Measurements from ENCODE around the gene PCDH1. TPM values are rescaled to one million over a fixed set of nuclear protein-coding genes. Genes with fewer than 3 reads are reported as not detected.
A peak's percentile ranks its signal among the peaks of the same experiment; 100 is the strongest.

The PCDH1 gene
- total RNA-seq, 1 experiment from 2014 or later, result 127 TPM

GRCh38 chr5:141871870-141872269 lies 6.3 kb downstream of the PCDH1 start:
- peaks cover 60 to 63% of the 10 kb centered on the region in 2 experiments for H3K4me1 Mint-ChIP-seq

More at GRCh38 chr5:141871870-141872269, 6.3 kb downstream of the PCDH1 start:
- no CpG with 5 or more reads among the region's 4 CpGs for WGBS (ENCODE audit: extremely low coverage, insufficient read length, low lambda C conversion rate)
- Histone ChIP-seq H2BK5ac (ENCODE audit: insufficient read length, low read length) (no peak overlapping the region), H3K4me1 (ENCODE audit: insufficient read depth, low read length) (peaks cover 20% of the 10 kb centered on the region), H4K91ac (ENCODE audit: insufficient read length, low read depth, low read length) (no peak overlapping the region), H2BK20ac (ENCODE audit: low read depth, low read length, poor library complexity, severe bottlenecking) (no peak overlapping the region), H3K9me3 (ENCODE audit: control insufficient read depth, low read depth, low read length) (no peaks in the 10 kb centered on the region), H4K5ac (ENCODE audit: insufficient read length, low read depth, low read length) (no peak overlapping the region), H3T11ph (ENCODE audit: low read length) (no peak overlapping the region), H3K14ac (ENCODE audit: insufficient read depth, low read length) (no peak overlapping the region), H3K4ac (ENCODE audit: low read depth, low read length) (no peak overlapping the region), H2BK15ac (ENCODE audit: low read depth, low read length) (no peak overlapping the region), H3K4me2 (ENCODE audit: insufficient read depth, insufficient read length, low read length) (no peak overlapping the region), H4K20me1 (ENCODE audit: control insufficient read depth, insufficient read depth, insufficient read length) (peaks cover 2% of the 10 kb centered on the region), H2BK12ac (ENCODE audit: insufficient read length, low read depth, low read length) (no peak overlapping the region), H3K56ac (ENCODE audit: insufficient read length, low read depth, low read length) (no peak overlapping the region), H3K9ac (ENCODE audit: extremely low read depth, insufficient read length, low read length) (no peak overlapping the region), H3K79me1 (ENCODE audit: insufficient read depth, low read depth, low read length, poor library complexity, severe bottlenecking) (peaks cover 11% of the 10 kb centered on the region), H2BK120ac (ENCODE audit: low read depth, low read length, poor library complexity, severe bottlenecking) (no peak overlapping the region), H2AK5ac (ENCODE audit: insufficient read length, low read length) (no peak overlapping the region), H4K8ac (replicated peaks; ENCODE audit: insufficient read length, low read depth, low read length) (no peak overlapping the region), H3K18ac (ENCODE audit: insufficient read length, low read depth, low read length) (no peak overlapping the region), H3K79me2 (ENCODE audit: insufficient read depth, low read length) (peaks cover 43% of the 10 kb centered on the region; the same call in 1 of the 2 replicates), H3K27me3 (ENCODE audit: insufficient read depth, low read length) (no peaks in the 10 kb centered on the region), H3K23me2 (ENCODE audit: insufficient read length, low read depth, low read length, poor library complexity, severe bottlenecking) (peaks cover 14% of the 10 kb centered on the region), H2AFZ (ENCODE audit: low read length) (no peak overlapping the region), H3K27ac (ENCODE audit: insufficient read length, low read depth, low read length) (no peak overlapping the region), H3K23ac (ENCODE audit: insufficient read length, low read depth, low read length) (no peak overlapping the region)
- Mint-ChIP-seq H3K36me3 (ENCODE audit: insufficient read depth in 1 of 3, low read depth in 3 of 3) (peaks cover 33 to 34% (median 34%) of the 10 kb centered on the region in 3 experiments; a peak in 6 of 7 replicates), H3K9me3 (no peaks in the 10 kb centered on the region; a peak in 2 of 5 replicates), H3K27ac (peak overlapping the region; percentile 95 to 99 (median 96)), H3K27me3 (ENCODE audit: low read depth) (no peaks in the 10 kb centered on the region), H3K4me3 (peak overlapping the region; percentile 42 to 54; a peak in 4 of 5 replicates)
- TF ChIP-seq, protein P1, sequence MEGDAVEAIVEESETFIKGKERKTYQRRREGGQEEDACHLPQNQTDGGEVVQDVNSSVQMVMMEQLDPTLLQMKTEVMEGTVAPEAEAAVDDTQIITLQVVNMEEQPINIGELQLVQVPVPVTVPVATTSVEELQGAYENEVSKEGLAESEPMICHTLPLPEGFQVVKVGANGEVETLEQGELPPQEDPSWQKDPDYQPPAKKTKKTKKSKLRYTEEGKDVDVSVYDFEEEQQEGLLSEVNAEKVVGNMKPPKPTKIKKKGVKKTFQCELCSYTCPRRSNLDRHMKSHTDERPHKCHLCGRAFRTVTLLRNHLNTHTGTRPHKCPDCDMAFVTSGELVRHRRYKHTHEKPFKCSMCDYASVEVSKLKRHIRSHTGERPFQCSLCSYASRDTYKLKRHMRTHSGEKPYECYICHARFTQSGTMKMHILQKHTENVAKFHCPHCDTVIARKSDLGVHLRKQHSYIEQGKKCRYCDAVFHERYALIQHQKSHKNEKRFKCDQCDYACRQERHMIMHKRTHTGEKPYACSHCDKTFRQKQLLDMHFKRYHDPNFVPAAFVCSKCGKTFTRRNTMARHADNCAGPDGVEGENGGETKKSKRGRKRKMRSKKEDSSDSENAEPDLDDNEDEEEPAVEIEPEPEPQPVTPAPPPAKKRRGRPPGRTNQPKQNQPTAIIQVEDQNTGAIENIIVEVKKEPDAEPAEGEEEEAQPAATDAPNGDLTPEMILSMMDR (conservative IDR thresholded peaks at IDR 0.05), result no peak
- no peak for DNase-seq

Measured in H9 (cell line).